ENCODE results near the gene ICAM4.
"Not testable (repeated sequence)": the region's sequence is repeated elsewhere in the genome, so short reads cannot be mapped to it uniquely, and the experiment has no call there.

ICAM4 gene, protein sequence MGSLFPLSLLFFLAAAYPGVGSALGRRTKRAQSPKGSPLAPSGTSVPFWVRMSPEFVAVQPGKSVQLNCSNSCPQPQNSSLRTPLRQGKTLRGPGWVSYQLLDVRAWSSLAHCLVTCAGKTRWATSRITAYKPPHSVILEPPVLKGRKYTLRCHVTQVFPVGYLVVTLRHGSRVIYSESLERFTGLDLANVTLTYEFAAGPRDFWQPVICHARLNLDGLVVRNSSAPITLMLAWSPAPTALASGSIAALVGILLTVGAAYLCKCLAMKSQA

DNA sequence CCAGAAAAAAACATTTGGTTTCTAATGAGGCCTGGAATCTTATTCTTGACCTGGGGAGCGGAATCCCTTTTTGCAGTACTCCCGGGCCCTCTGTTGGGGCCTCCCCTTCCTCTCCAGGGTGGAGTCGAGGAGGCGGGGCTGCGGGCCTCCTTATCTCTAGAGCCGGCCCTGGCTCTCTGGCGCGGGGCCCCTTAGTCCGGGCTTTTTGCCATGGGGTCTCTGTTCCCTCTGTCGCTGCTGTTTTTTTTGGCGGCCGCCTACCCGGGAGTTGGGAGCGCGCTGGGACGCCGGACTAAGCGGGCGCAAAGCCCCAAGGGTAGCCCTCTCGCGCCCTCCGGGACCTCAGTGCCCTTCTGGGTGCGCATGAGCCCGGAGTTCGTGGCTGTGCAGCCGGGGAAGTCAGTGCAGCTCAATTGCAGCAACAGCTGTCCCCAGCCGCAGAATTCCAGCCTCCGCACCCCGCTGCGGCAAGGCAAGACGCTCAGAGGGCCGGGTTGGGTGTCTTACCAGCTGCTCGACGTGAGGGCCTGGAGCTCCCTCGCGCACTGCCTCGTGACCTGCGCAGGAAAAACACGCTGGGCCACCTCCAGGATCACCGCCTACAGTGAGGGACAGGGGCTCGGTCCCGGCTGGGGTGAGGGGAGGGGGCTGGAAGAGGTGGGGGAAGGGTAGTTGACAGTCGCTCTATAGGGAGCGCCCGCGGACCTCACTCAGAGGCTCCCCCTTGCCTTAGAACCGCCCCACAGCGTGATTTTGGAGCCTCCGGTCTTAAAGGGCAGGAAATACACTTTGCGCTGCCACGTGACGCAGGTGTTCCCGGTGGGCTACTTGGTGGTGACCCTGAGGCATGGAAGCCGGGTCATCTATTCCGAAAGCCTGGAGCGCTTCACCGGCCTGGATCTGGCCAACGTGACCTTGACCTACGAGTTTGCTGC, at the start of gene ICAM4:
Gene ICAM4, plus strand, starts transcription at position 153 of the 935 bp plus-strand sequence. Its CDS starts 58 bp downstream, at position 211.
- DNase-seq: no peak

DNA sequence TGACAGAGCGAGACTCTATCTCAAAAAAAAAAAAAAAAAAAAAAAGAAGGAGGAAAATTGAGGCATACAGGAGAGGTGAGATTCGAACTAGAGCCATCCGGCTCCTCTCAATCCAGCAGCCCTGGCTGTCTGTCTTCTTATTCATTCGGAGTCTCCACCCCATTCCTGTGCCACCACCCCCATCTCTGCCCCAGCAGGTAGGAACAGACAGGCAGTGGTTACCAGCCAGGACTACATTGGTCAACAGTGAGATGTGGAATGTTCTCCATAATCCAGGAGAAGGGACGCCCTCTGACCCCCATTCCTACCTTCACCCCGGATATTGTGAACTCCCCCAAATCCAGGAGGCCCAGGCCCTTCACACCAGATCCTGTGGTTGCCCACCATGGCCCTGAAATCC, 49.1 kb upstream of the ICAM4 start:
- peak; percentile 31 for DNase-seq

DNA sequence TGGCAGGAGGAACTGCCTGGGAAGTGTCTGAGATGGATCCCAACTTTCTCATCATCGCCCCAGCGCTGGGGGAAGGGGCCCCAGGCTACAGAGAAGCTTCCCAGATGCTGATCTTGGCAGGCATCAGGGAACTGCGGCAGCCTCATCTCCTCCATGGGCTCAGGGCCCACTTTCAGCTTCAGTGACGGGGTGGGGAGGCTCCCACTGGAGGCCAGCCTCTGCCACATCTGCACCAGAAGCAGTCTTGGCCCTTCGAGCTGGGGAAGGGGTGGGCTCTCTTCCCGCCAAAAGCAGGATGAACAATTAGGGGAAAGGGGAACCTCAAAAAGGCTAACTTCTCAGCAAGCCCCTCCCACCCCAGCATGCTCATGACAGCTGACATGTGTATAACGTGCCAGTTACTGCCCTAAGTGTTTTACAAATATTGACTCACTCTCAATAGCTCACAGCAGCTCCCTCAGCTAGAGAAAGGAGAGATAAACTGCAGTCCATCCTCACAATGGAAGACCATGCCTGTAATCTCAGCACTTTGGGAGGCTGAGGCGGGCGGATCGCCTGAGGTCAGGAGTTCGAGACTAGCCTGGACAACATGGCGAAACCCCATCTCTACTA, 48.5 kb upstream of the ICAM4 start:
- DNase-seq: peak; percentile 90

DNA sequence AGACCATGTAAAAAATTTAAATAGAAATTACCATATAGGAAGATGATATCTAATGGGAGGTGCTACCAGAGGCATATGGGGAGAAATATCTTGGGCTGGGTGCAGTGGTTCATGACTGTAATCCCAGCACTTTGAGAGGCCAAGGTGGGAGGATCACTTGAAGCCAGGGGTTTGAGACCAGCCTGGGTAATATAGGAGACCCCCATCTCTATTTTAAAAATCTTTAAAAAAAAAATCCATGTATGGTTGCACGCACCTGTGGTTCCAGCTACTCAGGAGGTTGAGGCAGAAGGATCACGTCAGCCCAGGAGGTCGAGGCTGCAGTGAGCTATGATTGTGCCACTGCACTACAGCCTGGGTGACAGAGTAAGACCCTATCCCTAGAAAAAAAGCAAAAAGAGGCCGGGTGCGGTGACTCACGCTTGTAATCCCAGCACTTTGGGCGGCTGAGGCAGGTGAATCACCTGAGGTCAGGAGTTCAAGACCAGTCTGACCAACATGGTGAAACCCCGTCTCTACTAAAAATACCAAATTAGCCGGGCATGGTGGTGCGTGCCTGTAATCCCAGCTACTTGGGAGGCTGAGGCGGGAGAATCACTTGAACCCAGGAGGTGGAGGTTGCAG, 44.8 kb upstream of the ICAM4 start:
- DNase-seq: not testable (repeated sequence)

DNA sequence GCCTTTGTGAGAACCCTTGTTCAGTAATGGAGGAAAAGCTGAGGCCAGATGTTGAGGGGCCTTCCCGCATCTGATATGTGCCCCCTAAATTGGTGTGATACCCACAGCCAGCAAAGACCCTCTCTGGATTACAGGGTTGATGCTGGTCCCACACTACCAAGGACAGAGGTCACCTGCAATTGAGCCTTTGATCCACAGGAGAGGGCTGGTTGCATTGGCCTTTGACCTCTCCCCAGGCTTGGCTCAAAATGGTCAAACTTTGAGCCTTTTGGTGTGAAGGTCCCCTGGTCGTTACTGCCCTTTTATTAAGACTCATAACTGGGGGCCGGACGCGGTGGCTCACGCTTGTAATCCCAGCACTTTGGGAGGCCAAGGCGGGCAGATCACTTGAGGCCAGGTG, 43.1 kb upstream of the ICAM4 start:
- no peak for DNase-seq

DNA sequence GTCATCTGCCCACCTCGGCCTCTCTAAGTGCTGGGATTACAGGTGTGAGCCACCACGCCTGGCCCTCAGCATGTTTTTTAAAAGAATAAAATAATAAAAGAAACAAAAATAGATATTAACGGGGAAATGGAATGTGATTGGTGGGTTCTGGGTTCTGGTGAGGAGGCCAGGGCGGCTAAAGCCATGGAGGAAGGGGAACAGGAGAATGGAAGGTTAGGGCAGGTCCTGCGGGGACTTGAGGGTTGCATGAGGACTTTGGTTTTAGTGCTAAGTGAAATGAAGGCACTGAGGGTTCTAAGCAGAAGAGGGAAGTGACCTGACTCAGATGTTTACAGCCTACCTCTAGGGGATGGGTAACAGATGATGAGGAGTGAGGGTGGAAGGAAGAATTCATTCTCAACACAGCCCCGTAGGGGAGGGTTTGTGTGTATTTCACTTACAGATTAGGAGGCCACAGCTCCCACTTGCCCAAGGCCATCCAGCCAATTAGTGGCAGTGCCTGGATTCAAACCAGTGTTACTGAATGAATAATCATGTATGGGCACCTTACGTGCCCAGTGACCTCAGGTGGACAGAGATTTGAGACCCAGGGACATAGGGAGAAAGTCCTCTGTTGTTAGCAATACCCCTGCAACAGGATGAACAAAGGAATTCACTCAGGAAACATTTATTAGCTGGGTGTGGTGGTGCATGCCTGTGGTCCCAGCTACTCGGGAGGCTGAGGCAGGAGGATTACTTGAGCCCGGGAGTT, 41.4 kb upstream of the ICAM4 start:
- no peak for DNase-seq

DNA sequence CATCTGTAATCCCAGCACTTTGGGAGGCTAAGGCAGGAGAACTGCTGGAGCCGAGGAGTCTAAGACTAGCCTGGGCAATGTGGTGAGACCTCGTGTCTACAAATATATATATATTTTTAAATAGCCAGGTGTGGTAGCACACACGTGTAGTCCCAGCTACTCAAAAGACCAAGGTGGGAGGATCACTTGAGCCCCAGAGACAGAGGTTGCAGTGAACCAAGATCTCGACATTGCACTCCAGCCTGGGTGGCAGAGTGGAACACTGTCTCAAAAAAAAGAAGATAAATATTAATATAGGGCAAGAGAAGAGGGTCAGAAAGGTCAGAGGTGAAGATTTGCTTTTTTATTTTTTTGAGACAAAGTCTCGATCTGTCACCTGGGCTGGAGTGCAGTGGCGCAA, 40.2 kb upstream of the ICAM4 start:
- no peak for DNase-seq

DNA sequence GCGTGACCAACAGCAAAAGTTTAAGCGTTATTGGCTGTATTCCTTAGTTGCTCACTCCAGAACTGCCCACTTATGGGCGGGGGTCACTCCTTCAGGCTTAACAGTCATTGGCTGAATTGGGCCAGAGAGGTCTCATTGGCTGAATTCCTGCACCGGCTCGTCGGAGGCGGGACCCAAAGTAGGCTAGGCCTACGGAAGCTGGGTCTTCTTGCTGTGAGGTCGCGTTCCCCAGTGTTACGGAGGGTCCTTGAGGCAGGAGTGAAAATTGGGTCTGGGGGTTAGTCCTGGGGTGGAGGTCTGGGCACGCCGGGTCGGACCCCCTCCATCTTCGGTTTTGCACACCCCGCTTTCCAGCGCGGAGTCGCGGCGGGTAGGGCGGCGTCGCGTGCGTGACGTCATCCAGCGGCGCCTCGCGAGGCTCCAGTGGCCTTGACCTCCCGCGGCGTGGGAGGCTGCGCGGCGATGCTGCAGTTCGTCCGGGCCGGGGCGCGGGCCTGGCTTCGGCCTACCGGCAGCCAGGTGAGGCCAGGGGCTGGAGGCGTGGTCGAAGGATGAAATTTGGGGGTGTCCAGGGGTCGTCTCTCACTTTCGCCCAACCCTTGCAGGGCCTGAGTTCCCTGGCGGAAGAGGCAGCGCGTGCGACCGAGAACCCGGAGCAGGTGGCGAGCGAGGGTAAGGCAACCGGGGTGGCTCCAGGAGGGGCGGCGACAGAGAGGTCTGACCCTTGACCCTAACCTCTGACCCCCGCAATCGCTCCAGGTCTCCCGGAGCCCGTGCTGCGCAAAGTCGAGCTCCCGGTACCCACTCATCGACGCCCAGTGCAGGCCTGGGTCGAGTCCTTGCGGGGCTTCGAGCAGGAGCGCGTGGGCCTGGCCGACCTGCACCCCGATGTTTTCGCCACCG, 34.7 kb upstream of the ICAM4 start, which contains the start of gene MRPL4:
Gene MRPL4, plus strand, starts transcription at position 423 of the 903 bp plus-strand sequence. Its CDS starts 40 bp downstream, at position 463.
- peak; percentile 99 for DNase-seq

DNA sequence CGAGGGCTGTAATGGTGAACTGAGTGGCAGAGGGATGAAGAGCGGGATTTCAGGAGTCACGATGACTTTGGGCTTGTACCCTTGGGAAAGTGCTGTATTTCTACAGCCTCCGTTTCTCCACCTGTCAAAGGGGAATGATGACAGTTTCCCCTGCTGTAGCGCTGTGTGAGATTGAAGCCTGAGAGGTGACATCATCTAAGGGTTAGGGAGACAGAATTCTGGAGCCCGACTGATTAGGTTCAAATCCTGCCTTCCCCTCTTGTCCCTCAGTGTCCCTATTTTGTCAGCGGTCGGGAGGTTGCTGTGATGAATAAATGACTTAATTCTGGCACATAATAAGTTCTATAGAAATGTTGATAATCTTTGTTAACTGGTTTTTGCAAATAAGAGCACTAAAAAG, 34.0 kb upstream of the ICAM4 start:
- no peak for DNase-seq

DNA sequence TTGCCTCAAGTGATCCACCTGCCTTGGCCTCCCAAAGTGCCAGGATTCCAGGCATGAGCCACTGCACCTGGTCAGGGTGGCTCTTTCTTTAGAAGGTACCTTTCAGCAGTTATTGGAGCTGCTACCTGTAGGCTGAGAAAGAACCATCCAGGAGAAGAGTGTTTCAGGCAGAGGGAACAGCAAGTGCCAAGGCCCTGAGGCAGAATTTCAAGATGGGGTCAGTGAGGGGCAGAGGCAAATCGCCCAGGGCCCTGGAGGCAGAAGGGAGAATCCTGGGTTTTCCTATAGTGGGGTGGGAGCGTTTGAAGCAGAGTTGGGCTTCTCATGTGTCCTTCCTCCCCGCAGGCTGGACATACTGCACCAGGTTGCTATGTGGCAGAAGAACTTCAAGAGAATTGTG, 32.5 kb upstream of the ICAM4 start:
- DNase-seq: no peak

DNA sequence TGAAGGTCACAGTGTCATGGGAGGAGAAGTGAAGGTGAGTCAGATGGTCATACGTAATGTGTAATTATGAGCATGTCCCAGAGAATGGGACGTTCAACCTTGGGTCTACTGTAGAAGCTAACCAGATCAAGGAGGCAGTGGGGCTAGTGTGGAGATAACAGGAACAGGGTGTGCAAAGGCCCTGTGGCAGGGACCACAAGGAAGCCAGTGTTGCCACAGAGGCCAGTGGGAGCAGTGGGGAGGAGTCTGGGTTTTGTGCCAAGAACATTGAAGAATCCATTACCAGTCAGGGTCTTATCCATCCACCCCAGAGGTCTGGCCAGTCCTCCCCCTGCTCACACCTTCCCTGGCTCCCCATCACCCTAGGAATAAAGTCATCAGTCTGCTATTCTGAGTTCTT, 31.4 kb upstream of the ICAM4 start:
- no peak for DNase-seq

DNA sequence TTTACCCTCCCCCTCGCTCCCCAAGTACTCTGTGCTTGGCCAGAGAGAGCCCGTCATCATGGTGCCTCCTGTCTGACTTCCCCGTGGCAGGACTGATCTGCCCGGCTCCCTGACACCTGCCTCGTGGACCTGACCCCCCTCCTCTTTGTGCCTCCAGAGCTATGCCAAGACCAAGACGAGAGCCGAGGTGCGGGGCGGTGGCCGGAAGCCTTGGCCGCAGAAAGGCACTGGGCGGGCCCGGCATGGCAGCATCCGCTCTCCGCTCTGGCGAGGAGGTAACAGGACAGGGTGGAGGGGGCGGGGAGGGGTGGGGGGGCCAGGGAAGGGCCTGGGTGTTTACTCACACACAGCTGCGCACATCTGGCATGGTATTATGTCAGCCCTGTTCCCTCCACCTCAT, 30.2 kb upstream of the ICAM4 start:
- no peak for DNase-seq

DNA sequence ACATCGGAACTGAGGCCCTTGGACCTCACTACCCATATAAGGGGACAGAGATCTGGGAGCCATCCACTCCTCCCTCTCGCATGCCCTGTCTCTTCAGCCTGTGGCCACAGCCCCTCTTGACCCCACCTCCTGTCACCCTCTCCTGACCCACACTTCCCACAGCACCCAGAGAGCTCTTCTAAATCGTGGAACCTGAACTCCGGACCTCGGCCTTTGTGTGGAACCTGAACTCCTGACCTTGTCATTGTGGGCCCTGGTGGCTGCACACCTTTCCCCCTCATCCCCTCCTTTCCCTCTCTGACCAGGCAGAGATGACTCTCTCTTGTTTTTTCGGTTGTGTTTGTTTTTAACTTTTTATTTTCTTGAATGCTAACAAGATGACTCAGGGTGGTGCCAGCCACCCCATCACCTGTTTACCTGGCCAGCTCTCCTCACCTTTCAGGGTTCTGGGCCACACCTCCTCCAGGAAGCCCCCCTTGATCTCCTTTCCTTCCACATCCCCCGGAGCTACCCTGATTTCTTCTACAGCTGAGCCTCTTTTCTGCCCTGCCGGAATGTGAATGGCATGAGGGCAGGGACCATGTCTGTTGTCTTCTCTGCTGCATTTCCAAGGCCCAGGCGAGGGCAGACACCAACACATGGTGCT, 29.7 kb upstream of the ICAM4 start:
- no peak for DNase-seq

DNA sequence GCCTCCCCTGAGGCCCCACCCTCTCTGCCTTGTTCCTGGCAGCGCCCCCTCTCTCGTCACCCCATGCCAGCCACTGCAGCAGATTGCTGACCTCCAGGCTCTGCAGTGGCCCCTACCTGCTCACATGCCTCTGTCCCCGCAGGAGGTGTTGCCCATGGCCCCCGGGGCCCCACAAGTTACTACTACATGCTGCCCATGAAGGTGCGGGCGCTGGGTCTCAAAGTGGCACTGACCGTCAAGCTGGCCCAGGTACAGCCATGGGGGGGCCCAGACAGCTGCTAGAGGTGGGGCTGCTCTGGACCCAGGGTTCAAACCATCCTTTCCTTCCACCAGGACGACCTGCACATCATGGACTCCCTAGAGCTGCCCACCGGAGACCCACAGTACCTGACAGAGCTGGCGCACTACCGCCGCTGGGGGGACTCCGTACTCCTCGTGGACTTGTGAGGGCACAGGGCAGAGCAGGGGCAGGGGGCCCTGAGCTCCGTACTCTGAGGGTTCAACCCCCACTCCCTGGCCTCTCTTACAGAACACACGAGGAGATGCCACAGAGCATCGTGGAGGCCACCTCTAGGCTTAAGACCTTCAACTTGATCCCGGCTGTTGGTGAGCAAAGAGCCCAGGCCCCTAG, 28.6 kb upstream of the ICAM4 start:
- no peak for DNase-seq

DNA sequence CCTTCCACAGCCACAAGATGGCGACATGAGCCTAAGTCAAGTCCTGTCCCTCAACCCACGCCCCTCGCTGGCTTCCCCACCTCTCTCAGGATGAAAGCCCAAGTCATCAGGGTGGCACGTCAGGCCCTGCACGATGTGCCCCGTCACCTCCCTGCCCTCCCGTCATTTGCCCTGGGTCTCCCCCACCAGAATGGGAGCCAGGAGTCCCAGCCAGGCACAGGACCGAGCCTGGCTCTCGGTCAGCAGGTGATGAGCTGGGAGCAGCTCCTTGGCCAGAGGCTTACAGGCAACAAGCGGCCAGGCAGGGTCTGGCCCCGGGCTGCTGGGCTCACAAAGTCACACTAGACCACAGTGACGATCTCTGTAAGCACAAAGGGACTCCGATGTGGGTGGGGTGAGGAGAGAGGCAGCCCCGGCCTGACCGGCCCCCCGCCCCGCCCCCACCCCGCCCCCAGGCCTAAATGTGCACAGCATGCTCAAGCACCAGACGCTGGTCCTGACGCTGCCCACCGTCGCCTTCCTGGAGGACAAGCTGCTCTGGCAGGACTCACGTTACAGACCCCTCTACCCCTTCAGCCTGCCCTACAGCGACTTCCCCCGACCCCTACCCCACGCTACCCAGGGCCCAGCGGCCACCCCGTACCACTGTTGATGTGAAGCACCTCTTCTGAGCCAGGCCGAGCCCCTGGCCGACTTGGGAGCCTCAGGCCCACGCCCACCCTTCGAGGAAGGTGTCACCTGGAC, 27.4 kb upstream of the ICAM4 start:
- DNase-seq: peak; percentile 80

DNA sequence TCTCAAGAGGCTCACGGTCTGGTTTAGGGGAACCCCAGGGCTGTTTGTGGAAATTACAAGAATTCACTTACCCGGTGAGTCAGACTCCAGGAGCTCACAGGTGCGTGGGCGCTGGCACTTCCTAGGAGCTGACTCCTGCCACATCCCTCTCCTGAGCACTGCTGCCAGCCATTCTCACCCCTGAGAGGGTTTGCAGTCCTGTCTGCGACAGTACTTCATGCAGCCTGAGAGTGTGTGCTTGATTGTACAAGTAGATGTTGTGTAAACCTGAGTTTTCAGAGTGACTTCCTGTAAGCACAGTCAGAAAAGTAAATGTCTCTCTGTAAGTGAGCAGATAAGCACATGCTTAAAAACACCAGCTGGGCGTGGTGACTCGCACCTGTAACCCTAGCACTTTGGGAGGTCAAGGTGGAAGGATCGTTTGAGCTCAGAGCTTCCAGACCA, 26.6 kb upstream of the ICAM4 start:
- DNase-seq: no peak

DNA sequence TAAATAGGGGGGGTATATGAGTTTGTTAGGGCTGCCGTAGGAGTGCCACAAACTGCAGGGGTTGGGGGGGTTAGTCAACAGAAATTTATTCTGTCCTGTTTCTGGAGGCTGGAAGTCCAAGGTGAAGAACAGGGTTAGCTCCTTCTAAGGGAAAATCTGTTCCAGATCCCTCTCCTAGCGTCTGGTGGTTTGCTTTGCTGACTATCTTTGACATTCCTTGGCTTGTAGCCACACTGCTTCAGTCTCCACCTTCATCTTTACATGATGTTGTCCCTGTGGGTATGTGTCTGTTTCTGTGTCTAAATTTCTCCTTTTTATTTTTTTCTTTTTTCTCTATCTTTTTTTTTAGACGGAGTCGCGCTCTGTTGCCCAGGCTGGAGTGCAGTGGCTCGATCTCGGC, 24.0 kb upstream of the ICAM4 start:
- peak; percentile 53 for DNase-seq

DNA sequence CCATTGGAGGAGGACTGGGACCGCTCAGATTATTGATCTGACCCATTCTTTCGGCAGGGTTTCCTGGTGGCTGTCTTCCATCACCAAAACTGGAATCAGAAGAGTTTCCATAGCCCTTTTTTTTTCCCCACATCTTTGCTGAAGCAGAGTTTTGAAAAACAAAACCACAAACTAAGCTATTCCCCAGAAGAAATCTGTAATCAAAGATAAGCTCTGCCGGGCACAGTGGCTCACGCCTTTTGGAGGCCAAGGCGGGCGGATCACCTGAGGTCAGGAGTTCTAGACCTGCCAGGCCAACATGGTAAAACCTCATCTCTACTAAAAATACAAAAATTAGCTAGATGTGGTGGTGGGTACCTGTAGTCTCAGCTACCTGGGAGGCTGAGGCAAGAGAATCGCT, 20.0 kb upstream of the ICAM4 start:
- no peak for DNase-seq

DNA sequence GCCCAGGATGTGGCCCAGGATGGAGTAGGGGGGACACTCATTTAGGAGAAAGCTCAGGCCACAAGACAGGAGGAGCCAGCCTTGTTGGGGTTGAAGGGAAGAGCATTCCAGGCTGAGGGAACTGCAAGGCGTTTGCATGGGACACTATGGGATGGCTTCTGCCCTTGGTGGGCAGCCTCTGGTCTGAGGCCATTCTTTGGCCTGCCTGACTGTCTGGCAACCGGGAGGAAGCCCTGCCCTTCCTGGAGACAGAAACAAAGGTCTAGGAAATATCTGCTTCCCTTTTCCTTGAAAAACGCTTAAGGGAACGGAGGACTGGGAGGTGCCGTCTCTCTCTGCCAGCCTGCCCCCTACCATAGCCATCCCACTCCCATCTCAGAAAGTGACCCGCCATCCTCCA, 18.7 kb upstream of the ICAM4 start:
- DNase-seq: no peak
